ENCODE results near the gene NTSR2.

NTSR2 gene

GRCh38 chr2:11698009-11698922 lies 28.3 kb upstream of the NTSR2 start:
- DNase-seq: no peak

DNA sequence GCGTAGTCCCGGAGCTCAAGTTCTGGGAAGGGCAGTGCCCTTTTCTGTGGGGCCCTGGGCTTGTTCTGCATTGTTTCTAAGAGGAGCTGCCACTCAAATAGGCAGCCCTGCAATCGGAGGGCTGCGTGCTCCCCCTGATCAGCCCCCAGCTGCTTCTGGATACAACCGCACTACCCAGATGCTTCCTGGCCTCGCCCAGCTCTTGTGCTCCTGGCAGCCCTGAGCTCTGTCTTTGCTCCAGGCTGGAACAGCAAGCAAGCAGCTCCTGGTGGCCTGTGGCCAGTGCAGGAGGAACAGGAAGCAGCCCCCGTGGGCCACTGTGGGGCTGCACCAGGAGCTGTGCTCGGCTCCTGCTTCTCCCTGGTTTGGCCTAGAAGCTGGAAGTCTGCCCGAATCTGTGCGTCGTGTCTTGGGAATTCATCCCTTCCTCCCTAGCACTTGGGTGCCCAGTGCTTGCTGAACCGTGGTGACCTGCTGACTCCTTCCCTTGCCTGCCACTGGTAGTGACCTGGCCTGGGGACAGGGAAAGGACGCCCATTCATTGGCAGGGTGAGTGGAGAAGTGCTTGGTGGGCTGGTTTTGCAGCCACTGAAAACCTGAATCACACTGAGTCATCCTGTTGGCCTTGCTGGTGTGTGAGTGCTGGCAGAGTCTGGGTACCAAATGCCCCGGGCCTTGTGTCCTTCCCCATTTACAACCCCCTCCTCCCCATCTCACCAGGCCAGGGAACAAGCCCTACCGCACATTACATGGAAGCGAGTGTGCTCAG lies 27.3 kb upstream of the NTSR2 start:
- DNase-seq: no peak

- DNase-seq: no peak
These were observed 26.7 kb upstream of the NTSR2 start for GRCh38 chr2:11696736-11697102.

DNA sequence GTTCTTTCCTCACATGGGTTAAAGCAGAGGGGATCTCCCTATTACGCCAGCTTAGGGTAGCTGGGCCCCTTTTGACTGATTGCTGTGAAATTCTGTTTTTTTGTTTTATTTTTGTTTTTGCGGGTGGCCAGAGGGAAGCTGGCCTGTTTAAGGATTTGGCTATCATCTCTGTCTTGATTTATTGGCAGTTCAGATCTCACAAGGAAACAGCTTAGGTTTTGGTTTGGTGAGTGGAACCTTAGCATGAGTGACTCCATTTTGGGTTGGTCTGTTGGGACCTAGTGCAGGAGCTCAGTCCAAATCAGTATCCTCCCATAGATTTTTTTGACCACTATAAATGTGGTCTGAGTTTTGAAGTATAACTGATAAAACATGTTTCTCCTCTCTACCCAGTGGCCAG lies 25.6 kb upstream of the NTSR2 start:
- no peak for DNase-seq

DNA sequence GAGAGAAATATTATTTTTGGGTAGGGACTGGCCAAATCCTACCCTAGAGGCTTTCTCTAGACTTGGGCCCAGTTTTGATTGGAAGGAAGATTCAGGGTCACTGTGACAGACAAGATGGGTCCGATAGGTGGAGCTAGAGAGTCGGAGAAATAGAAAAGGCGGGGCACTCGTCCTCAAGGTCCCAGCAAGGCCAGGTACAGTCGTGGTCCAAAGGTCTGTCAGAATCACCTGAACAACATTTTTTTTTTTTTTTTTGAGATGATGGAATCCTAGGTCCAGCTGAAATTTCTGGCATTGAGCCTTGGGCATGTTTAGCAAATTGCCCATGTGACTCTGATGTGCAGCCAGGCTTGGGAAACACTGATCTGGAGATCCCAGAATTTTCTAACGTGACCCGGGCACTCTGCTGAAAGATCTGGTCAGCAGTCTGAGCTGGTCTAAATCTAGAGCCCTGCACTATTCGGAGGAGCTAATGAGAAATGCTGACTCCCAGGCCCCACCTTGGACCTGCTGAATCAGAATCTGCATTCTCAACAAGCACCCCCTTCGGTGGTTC lies 23.0 kb upstream of the NTSR2 start:
- DNase-seq: peak; percentile 31

GRCh38 chr2:11691076-11691660 lies 21.2 kb upstream of the NTSR2 start:
- DNase-seq: no peak

DNA sequence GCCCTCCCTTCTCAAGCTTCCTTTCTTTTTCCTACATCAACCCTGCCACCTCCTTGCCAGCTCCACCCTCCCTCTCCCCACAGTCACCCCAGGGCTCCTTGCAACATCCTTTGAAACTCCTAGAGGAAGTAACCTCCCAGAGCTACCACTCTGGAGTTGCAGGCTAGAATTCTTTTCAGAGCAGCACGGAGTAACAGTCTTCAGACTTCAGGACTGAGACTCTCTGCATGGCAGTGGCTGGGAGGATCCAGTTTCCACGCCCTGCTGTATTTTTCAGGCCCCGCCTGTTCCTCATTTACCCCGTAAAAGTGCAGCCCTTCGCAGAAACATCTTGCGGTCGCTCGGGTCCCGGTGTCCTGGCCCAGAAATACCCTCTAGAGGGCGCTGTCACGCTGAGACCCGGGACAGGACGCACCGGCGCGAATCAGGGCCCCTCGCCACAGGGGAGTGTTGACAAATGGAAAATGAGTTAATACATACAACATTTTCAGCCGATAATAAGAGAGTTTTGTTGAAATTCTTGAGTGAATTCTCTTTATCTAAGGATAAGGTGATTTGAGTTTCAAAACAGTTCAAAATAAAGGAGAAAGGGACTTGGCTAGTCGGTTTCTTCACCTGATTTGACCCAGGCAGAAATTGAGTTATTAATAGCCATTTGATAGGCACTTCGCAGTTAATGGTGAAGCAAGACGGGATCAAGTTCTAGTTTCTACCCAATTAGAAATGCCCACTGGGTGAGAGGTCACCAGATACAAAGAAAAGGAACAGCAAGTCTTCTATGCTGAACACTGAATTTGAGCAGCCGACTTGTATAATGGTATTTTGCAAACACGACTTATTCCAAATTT lies 18.5 kb upstream of the NTSR2 start:
- DNase-seq: peak; percentile 65

DNA sequence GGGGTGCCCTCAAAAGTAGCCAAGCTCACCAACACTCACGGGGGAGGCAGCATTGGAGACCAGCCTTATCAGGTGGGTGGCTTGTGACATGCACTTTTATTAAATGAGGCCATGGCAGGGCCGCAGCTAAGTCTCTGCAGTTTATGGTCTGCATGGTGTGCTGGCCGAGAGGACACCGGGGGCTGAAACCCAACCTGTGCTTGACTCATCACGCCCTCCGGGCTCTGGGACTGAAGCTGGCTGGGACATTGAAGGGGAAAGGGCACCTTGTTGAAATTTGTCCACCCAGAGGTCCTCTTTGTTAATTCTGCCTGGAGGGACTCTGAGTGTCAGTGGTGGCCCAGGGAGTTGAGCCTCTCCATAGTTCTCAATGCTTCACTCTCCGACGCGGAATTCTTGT lies 17.7 kb upstream of the NTSR2 start:
- no peak for DNase-seq

DNA sequence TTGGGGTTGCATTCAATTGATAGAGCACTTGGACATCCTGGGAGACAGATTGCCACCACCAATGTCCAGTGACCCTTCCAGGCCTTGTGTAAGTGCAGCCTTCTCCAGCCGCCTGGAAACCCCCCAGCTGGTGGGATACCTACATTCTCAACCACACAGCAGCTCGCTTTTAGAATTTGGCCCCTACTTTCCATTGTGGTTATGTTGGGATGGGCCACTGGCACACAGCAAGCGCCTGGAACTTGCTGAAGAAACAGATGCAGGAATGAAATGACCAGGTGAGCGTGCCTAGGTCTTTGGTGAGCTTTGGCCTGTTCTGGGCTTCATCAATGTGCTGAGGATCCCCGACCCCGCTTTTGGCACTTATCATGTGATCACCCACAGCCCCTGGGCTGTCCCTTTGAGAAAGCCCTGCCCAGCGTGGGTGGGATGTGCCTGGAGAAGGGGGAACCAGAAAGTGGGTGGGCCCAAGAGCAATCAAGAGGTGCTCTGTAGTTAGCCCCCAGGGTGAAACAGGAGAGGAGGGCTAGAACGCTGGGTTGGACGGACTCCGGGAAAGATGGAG lies 16.0 kb upstream of the NTSR2 start:
- no peak for DNase-seq

GRCh38 chr2:11684894-11685460 lies 15.0 kb upstream of the NTSR2 start:
- no peak for DNase-seq

- no peak for DNase-seq
These were observed 14.0 kb upstream of the NTSR2 start for GRCh38 chr2:11683966-11684365.

DNA sequence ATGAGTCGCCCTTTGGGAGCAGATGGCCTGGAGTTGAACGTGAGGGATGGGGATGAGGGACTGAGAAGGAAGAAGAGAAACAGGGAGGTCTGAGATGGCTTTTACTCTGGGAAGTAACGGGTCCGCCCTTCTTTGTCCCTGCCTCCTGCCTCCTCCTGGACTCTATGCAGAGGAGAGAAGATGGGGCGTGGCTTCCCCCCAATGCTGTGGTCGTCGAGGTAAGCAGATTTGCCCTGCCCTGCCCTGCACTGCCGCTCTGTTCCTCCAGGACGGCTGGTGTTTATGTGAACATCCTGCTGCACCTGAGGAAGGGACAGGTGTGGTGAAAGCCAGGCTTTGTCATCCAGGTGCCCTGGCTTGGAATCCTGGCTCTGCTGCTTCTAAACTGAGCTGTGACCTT lies 13.5 kb upstream of the NTSR2 start:
- DNase-seq: no peak

- no peak for DNase-seq
These were observed 12.6 kb upstream of the NTSR2 start for GRCh38 chr2:11682590-11682915.

- peak; percentile 5 for DNase-seq
These were observed 12.0 kb upstream of the NTSR2 start for GRCh38 chr2:11681722-11682589.

DNA sequence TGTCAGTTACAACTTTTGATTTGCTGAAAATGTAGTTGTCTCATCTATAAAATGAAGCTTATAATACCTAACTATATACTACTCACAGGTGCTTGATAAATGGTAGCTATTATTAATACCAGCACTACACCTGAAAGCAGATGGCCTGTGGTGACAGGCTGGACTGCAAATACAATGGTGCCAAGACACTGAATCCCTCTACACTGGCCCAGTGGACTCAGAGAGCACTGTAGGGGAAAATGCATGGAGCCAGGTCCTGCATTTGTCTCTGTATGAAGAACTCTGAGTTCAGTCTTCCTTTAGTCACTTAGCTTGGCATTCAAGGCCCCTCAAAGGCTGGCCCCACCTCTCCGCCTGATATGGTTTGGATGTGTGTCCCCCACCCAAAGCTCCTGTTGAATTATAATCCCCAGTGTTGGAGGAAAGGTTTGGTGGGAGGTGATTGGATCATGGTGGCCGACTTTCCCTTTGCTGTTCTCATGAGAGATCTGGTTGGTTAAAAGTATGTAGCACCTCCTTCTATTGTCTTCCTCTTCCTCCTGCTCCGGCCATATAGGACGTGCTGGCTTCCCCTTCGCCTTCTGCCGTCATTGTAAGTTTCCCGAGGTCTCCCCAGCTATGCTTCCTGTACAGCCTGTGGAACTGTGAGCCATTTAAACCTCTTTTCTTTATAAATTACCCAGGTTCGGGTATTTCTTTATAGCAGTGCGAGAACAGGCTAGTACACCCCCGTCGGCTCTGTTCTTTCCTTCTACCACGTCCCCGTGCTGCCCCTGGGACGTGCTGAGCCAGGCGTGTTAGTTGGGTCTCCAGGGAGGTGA lies 11.1 kb upstream of the NTSR2 start:
- DNase-seq: no peak

DNA sequence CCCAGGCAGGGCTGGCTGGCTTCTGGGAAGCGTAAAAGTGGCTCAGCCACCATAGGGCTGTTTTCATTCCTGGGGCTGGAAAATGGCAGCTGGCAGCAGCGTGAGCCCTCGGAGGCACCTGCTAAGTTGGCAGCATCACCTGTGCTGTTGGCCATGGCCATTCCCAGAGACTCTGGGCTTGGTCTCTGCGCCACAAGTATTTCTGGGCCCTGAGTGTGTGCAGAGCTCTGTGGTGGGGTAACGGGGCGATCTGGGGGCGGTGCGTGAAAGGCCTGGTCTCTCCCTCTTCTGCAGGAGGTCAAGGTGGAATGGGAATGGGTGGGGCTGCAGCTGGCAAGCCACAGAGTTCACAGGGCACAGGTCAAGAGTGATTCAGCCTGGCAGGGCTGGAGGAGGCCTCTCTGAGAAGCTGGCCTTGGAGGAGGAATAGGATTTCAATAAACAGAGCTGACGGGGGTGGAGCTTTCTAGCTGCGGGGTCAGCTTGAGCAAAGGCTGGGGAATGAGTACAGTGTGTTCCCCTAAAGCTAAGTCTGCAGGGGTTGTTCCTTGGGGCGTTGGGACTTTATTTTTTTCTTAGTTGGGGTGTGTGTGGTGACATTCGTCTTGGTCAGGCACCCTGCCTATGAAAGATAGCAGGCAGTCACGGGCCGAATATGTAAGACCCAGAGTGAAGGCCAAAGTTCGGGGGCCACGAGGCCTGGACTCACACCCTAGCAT lies 10.3 kb upstream of the NTSR2 start:
- no peak for DNase-seq

DNA sequence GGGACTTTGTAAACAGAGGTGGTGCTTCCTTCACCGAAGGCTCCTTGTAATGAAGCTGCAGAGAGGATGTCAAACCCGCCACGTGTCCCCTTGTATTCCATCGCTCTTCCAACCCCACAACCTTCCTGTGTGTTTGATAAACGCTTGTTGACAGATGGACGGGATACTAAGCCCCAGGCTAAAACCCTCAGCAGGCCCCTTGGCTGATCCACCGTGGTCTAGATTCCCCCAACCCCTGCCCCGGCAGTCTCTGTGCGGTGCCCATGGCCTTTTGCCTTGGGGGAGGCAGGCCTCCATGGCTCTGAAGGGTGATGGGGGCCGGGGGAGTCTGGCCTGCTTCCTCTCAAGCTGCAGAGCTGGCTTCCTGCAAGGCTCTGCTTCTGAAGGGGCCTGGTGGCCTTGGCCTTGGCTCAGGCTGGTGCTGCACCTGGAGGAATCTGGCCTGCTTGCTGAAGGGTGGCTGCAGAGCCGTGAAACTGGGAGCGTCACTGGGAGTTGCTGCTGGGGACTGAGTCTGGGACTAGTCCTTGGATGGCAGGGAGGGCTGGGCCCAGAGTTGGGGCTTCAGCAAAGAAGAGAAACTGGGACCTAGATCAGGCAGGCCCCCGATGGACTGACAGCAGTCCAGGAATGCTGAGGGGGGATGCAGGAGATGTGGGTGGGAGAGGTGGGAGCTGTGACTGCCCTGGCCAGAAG lies 9.6 kb upstream of the NTSR2 start:
- no peak for DNase-seq

- DNase-seq: no peak
These were observed 9.0 kb upstream of the NTSR2 start for GRCh38 chr2:11679016-11679415.
